Measurements from ENCODE around the gene RPTOR. TPM values are rescaled to one million over a fixed set of nuclear protein-coding genes. Genes with fewer than 3 reads are reported as not detected.

RPTOR gene
- total and polyA plus RNA-seq, 12 donors, result 7.9 to 30.3 (median 25.6) TPM

- H3K36me3 ChIP-seq, result peaks cover 0 to 4% (median 0%) of the 10 kb centered on the region in 9 donors
- 95 to 99% methylated on average over 18 of the region's 18 CpGs for WGBS, 2 donors
- ATAC-seq (no peak), DNase-seq (no peak)
- TF ChIP-seq, protein P1, sequence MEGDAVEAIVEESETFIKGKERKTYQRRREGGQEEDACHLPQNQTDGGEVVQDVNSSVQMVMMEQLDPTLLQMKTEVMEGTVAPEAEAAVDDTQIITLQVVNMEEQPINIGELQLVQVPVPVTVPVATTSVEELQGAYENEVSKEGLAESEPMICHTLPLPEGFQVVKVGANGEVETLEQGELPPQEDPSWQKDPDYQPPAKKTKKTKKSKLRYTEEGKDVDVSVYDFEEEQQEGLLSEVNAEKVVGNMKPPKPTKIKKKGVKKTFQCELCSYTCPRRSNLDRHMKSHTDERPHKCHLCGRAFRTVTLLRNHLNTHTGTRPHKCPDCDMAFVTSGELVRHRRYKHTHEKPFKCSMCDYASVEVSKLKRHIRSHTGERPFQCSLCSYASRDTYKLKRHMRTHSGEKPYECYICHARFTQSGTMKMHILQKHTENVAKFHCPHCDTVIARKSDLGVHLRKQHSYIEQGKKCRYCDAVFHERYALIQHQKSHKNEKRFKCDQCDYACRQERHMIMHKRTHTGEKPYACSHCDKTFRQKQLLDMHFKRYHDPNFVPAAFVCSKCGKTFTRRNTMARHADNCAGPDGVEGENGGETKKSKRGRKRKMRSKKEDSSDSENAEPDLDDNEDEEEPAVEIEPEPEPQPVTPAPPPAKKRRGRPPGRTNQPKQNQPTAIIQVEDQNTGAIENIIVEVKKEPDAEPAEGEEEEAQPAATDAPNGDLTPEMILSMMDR (IDR thresholded peaks at IDR 0.05), result no peak
- H3K4me3 ChIP-seq, result no peak overlapping the region
- H3K9me3 ChIP-seq, result no peaks in the 10 kb centered on the region
- H3K4me1 ChIP-seq, result peaks cover 0 to 17% (median 0%) of the 10 kb centered on the region in 9 donors
- intact Hi-C loops (cut with DNase I), result no loop called here
- no peaks in the 10 kb centered on the region for H3K27me3 ChIP-seq
- H3K27ac ChIP-seq, result no peak overlapping the region
Observed at GRCh38 chr17:80681215-80681614, 136.6 kb downstream of the RPTOR start.

- ATAC-seq (no peak), DNase-seq (no peak)
- TF ChIP-seq, protein P1 (IDR thresholded peaks at IDR 0.05), result no peak
- no peaks in the 10 kb centered on the region for H3K9me3 ChIP-seq
- intact Hi-C loops (cut with DNase I), result no loop called here
- no peak overlapping the region for H3K27ac ChIP-seq
- 92 to 98% methylated on average over 6 of the region's 6 CpGs for WGBS, 2 donors
- H3K27me3 ChIP-seq, result no peaks in the 10 kb centered on the region
- H3K4me1 ChIP-seq, result peaks cover 0 to 17% (median 0%) of the 10 kb centered on the region in 9 donors
- peaks cover 0 to 4% (median 0%) of the 10 kb centered on the region in 9 donors for H3K36me3 ChIP-seq
- no peak overlapping the region for H3K4me3 ChIP-seq
Observed at GRCh38 chr17:80682372-80682771, 137.7 kb downstream of the RPTOR start.

DNA sequence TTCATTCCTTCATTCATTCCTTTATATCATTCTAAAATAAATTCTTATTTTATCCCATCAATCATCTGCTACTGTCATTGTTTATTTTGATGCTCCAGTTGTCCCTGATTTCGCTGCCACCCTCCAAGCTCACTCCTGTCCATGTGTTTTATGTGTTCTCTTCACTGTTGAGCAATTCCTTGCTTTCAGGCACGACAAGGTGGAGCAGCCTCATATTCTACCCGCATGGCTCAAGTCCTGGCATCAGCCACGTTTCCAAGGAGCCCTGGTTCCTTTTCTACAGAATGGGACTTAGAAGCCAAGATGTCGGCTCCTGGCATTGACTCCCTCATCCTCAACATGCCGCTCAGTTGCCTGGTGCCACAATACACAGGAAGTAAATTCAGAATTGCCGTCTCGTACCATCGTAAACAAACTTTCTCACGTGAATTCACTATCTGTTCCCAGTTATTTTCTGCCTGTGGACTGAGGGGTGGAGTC is 139.0 kb downstream of the RPTOR start:
- DNase-seq (no peak), ATAC-seq (no peak)
- Histone ChIP-seq H3K27me3 (no peaks in the 10 kb centered on the region), H3K4me3 (no peak overlapping the region), H3K9me3 (no peaks in the 10 kb centered on the region), H3K4me1 (peaks cover 0 to 10% (median 0%) of the 10 kb centered on the region in 9 donors), H3K27ac (no peak overlapping the region), H3K36me3 (peaks cover 0 to 4% (median 0%) of the 10 kb centered on the region in 9 donors)
- intact Hi-C loops (cut with DNase I), result no loop called here
- TF ChIP-seq, protein P1 (IDR thresholded peaks at IDR 0.05), result no peak
- 85% methylated on average over 10 of the region's 10 CpGs for WGBS, 2 donors

GRCh38 chr17:80687839-80688238 is 143.2 kb downstream of the RPTOR start:
- H3K4me1 ChIP-seq, result no peaks in the 10 kb centered on the region
- H3K9me3 ChIP-seq, result no peaks in the 10 kb centered on the region
- no peak overlapping the region for H3K27ac ChIP-seq
- peaks cover 0 to 4% (median 0%) of the 10 kb centered on the region in 9 donors for H3K36me3 ChIP-seq
- DNase-seq, result no peak
- intact Hi-C loops (cut with DNase I), result no loop called here
- TF ChIP-seq, protein P1 (IDR thresholded peaks at IDR 0.05), result no peak
- WGBS, 2 donors, result 98% methylated on average over 9 of the region's 9 CpGs
- no peaks in the 10 kb centered on the region for H3K27me3 ChIP-seq
- no peak overlapping the region for H3K4me3 ChIP-seq
- ATAC-seq, result no peak
